Common myeloid progenitor, CD34-positive (primary cell): ENCODE measurements around the gene ILF2.

Experiments
- CTCF ChIA-PET: fragments of 350-600 bp; sonication (Branson Sonifier 250); formaldehyde crosslinking; loops from one replicate; lab custom pipeline; 2021; ENCODE audit warnings: antibody characterized with exemption; lab: Charles Lee
- POLR2A ChIA-PET: fragments of 350-600 bp; sonication (Branson Sonifier 250); formaldehyde crosslinking; loops from one replicate; lab custom pipeline; 2021; ENCODE audit warnings: antibody characterized with exemption; lab: Charles Lee
- DNase-seq, 3 donors: peaks; one replicate each; pipeline versions ENCODE4 v3.0.0 to v3.0.0-alpha.2; 2013
- H3K27ac ChIP-seq, 2 experiments: 1 replicate in 1 of 2; 2 replicates in 1 of 2; pipeline ENCODE4 v1.7.0; 2013; ENCODE audit warnings: inconsistent platforms in 2 of 2, low read length in 2 of 2, mild to moderate bottlenecking in 2 of 2, low read depth in 1 of 2, moderate library complexity in 1 of 2; ENCODE audit not compliant: severe bottlenecking in 2 of 2, insufficient read depth in 1 of 2, poor library complexity in 1 of 2
- H3K27me3 ChIP-seq, 5 experiments: replicated peaks in 2 of 5; 1 replicate in 3 of 5; 2 replicates in 2 of 5; pipeline versions ENCODE4 v1.6.1 to v1.7.0; 2013; ENCODE audit warnings: low read length in 4 of 5, mild to moderate bottlenecking in 2 of 5, moderate library complexity in 2 of 5, inconsistent platforms in 1 of 5; ENCODE audit not compliant: insufficient read depth in 5 of 5, control insufficient read depth in 4 of 5
- H3K36me3 ChIP-seq, 4 experiments: 1 replicate in 2 of 4; 2 replicates in 2 of 4; pipeline versions ENCODE4 v1.6.1 to v1.7.0; 2013; ENCODE audit warnings: low read length in 3 of 4, control low read depth in 1 of 4, mild to moderate bottlenecking in 1 of 4; ENCODE audit not compliant: control insufficient read depth in 4 of 4, insufficient read depth in 4 of 4
- H3K4me1 ChIP-seq, 4 experiments: 1 replicate in 3 of 4; 2 replicates in 1 of 4; pipeline versions ENCODE4 v1.6.1 to v1.7.1; 2013; ENCODE audit warnings: low read length in 3 of 4, mild to moderate bottlenecking in 3 of 4, control low read depth in 1 of 4, inconsistent platforms in 1 of 4, moderate library complexity in 1 of 4; ENCODE audit not compliant: control insufficient read depth in 4 of 4, insufficient read depth in 4 of 4; ENCODE audit errors: control extremely low read depth in 1 of 4
- H3K4me3 ChIP-seq, 7 experiments: 1 replicate in 4 of 7; 2 replicates in 3 of 7; pipeline versions ENCODE4 v1.5.1 to v1.7.0; 2013; ENCODE audit warnings: mild to moderate bottlenecking in 7 of 7, low read length in 6 of 7, moderate library complexity in 6 of 7, inconsistent platforms in 2 of 7, low read depth in 2 of 7, control low read depth in 1 of 7; ENCODE audit not compliant: insufficient read depth in 4 of 7, control insufficient read depth in 1 of 7; ENCODE audit errors: extremely low read depth in 1 of 7
- H3K9me3 ChIP-seq, 5 experiments: 1 replicate in 4 of 5; 2 replicates in 1 of 5; pipeline versions ENCODE4 v1.6.1 to v1.7.1; 2013; ENCODE audit warnings: low read length in 4 of 5, mild to moderate bottlenecking in 2 of 5, inconsistent platforms in 1 of 5, low read depth in 1 of 5, moderate library complexity in 1 of 5; ENCODE audit not compliant: control insufficient read depth in 4 of 5, insufficient read depth in 2 of 5; ENCODE audit errors: control extremely low read depth in 1 of 5
- WGBS: methylation state at CpG from one replicate; pipeline ENCODE4 v1.1.5; 2013; ENCODE audit not compliant: insufficient coverage; 5-methylcytosine and 5-hydroxymethylcytosine counted together

The ILF2 gene

GRCh38 chr1:153688276-153688675 is 17.5 kb upstream of the ILF2 start:
- 90% methylated on average over 3 of the region's 7 CpGs for WGBS
- CTCF ChIA-PET = interaction anchor here (1.4 kb wide), 2 partner anchors 10 to 57 kb away, joined by 5 read pairs; partner anchors contain the start of gene NPR1

GRCh38 chr1:153687346-153688125 is 16.7 kb upstream of the ILF2 start:
- Histone ChIP-seq H3K9me3 (no peaks in the 10 kb centered on the region), H3K4me3 (no peak overlapping the region), H3K36me3 (no peaks in the 10 kb centered on the region), H3K27me3 (peaks cover 0 to 10% (median 0%) of the 10 kb centered on the region in 5 experiments), H3K4me1 (no peaks in the 10 kb centered on the region), H3K27ac (no peak overlapping the region)
- CTCF ChIA-PET = interaction anchor here (1.4 kb wide), 2 partner anchors 9 to 57 kb away, joined by 5 read pairs; partner anchors contain the start of gene NPR1
- no peak for DNase-seq
- POLR2A ChIA-PET = no interaction called here
- WGBS = 96% methylated on average over 13 of the region's 16 CpGs

More at GRCh38 chr1:153688276-153688675, 17.5 kb upstream of the ILF2 start:
- H3K27ac ChIP-seq = no peak overlapping the region
- no peak overlapping the region for H3K4me3 ChIP-seq
- H3K27me3 ChIP-seq = peaks cover 0 to 3% (median 0%) of the 10 kb centered on the region in 5 experiments
- POLR2A ChIA-PET = no interaction called here
- H3K4me1 ChIP-seq = no peaks in the 10 kb centered on the region
- no peaks in the 10 kb centered on the region for H3K36me3 ChIP-seq
- no peaks in the 10 kb centered on the region for H3K9me3 ChIP-seq
- no peak for DNase-seq

- WGBS = 90% methylated on average over 6 of the region's 11 CpGs
- Histone ChIP-seq H3K36me3 (no peaks in the 10 kb centered on the region), H3K27ac (no peak overlapping the region), H3K4me1 (no peaks in the 10 kb centered on the region), H3K27me3 (peaks cover 0 to 12% (median 10%) of the 10 kb centered on the region in 5 experiments), H3K9me3 (no peaks in the 10 kb centered on the region), H3K4me3 (no peak overlapping the region)
- no peak for DNase-seq
- ChIA-PET POLR2A (no interaction called here), CTCF (interaction anchor here (1.2 kb wide), 1 partner anchor 12 kb away, joined by 3 read pairs; no protein-coding TSS in a partner anchor)
These were observed 14.9 kb upstream of the ILF2 start for GRCh38 chr1:153685544-153686340.

- H3K4me1 ChIP-seq = peaks cover 0 to 1% (median under 1%) of the 10 kb centered on the region in 4 experiments
- ChIA-PET POLR2A (no interaction called here), CTCF (no interaction called here)
- no peak for DNase-seq
- peaks cover 0 to 20% (median 16%) of the 10 kb centered on the region in 5 experiments for H3K27me3 ChIP-seq
- no peak overlapping the region for H3K4me3 ChIP-seq
- no peaks in the 10 kb centered on the region for H3K9me3 ChIP-seq
- no peaks in the 10 kb centered on the region for H3K36me3 ChIP-seq
- WGBS = 95% methylated on average over 6 of the region's 12 CpGs
- no peak overlapping the region for H3K27ac ChIP-seq
These were observed 14.1 kb upstream of the ILF2 start for GRCh38 chr1:153684892-153685291.

GRCh38 chr1:153683854-153684253 is 13.1 kb upstream of the ILF2 start:
- H3K27me3 ChIP-seq = peaks cover 0 to 31% (median 23%) of the 10 kb centered on the region in 5 experiments

GRCh38 chr1:153682730-153683129 is 11.9 kb upstream of the ILF2 start:
- POLR2A ChIA-PET = no interaction called here
- peaks cover 0 to 23% (median 21%) of the 10 kb centered on the region in 4 experiments for H3K4me1 ChIP-seq
- CTCF ChIA-PET = no interaction called here
- peaks cover 0 to 42% (median 24%) of the 10 kb centered on the region in 5 experiments for H3K27me3 ChIP-seq
- no peak overlapping the region for H3K27ac ChIP-seq
- H3K36me3 ChIP-seq = no peaks in the 10 kb centered on the region
- WGBS = 98% methylated on average over 7 of the region's 7 CpGs
- H3K4me3 ChIP-seq = no peak overlapping the region
- DNase-seq = no peak
- H3K9me3 ChIP-seq = no peaks in the 10 kb centered on the region

More at GRCh38 chr1:153683854-153684253, 13.1 kb upstream of the ILF2 start:
- Histone ChIP-seq H3K9me3 (no peaks in the 10 kb centered on the region), H3K4me1 (peaks cover 0 to 12% (median 11%) of the 10 kb centered on the region in 4 experiments), H3K36me3 (no peaks in the 10 kb centered on the region), H3K4me3 (no peak overlapping the region), H3K27ac (no peak overlapping the region)
- POLR2A ChIA-PET = no interaction called here
- 100% methylated on average over 4 of the region's 5 CpGs for WGBS
- CTCF ChIA-PET = no interaction called here
- no peak for DNase-seq
